GM11168 (cell line): ENCODE data around the gene TCP10L.

ENCODE experiments used
- in situ Hi-C: fragments of 300-500 bp; cut with MboI; formaldehyde crosslinking; loops from one replicate; pipeline ENCODE4 v1.12.0; 2022; ENCODE audit warnings: low sequenced_read_pairs; ENCODE audit not compliant: unreplicated experiment

Gene TCP10L

GRCh38 chr21:32529679-32530078 is 55.6 kb downstream of the TCP10L start:
- in situ Hi-C loops = no loop called here

GRCh38 chr21:32525282-32525681 is 60.0 kb downstream of the TCP10L start:
- in situ Hi-C loops = no loop called here

GRCh38 chr21:32523988-32524719 is 61.2 kb downstream of the TCP10L start:
- in situ Hi-C loops = no loop called here
